GM12892 (cell line): ENCODE results near the gene COL5A1.

Experiments
- POLR2A ChIP-seq: IDR thresholded peaks from 2 replicates; pipeline ENCODE4 v1.6.1; 2011; ENCODE audit warnings: low read depth, low read length, control low read depth
- POLR2AphosphoS5 ChIP-seq: IDR thresholded peaks from 2 replicates; pipeline ENCODE4 v1.6.1; 2011; ENCODE audit warnings: low read depth, low read length, control low read depth

DNA sequence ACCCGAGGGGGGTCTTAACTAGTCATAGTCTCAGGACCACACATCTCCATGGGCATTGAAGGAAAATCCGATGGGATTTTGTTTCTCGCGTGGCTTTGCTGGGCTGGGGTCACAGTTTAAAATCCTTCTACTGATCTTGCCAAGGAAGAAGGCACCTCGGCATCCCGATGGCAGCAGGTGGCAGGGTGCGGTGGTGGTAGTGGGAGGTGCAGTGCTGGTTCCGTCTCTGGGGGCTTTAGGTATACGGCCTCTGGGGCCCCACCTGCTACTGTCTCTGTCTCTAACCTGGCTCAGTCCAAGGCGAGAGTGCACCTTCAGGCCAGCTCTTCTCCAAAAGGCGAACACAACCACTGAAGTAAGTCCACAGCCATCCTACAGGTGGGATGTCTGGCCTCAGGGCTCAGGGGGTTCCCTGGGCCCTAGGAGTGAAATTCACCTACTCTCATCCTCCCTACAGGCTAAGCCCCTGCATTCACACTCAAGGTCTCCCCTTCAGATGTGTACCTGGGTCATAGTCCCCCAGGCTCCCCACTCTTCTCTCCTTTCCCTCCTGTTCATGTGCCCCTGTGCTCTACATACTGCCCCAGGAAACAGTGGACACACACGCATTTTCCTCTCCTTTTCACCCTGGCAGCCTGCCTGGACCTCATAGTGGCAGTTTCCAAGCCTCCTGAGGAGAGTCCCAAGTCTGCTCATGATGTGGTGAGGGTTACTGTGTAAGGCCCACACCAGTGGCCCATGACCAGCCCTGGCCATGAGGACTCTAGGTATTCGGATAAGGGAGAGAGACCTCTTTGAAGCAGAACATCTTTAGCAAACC, 238.3 kb downstream of the COL5A1 start:
- TF ChIP-seq POLR2A (no peak), POLR2AphosphoS5 (no peak)
